Epidermal melanocyte (primary cell): ENCODE results near the gene NOL12.

Source experiments
- DNase-seq: peaks from one replicate; pipeline ENCODE4 v3.0.0; 2011; ENCODE audit warnings: low spot score; ENCODE audit not compliant: insufficient read length

The NOL12 gene

DNA sequence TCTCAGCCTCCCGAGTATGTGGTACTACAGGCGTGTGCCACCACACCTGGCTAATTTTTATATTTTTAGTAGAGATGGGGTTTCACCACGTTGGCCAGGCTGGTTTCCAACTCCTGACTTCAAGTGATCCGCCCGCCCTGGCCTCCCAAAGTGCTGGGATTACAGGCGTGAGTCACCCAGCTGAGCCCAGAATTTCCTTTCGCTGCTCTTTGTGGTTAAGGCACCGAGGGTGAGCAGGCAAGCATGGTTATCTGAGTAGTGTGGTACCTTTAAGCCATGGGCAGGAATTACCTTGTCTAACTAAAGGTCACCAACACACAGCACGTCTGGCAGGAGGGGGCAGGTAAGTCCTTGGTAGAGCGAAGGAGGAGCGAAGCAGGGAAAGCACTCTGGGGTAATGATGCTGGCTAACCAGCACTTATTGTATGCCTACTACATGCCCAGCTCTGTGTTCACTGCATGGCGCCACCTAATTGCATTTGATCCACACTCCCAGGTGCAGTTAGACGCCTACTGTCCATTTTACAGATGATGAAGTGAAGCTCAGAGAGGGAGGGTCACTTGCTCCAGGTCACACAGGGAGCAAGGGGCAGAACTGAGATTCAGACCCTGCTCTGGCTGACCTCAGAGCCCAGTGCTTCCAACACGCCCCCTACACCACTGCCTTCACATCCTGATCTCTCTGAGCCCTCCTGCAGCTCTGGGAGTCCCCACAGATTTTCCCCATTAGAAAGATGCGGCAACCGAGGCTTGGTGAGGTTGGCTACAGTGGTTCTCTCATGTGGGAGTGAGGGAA is 56.4 kb downstream of the NOL12 start:
- DNase-seq, result no peak
